CD4-positive, alpha-beta T cell (primary cell): ENCODE measurements around the gene SLC38A4. TPM values are rescaled to one million over a fixed set of nuclear protein-coding genes. Genes with fewer than 3 reads are reported as not detected.

Experiments
- ATAC-seq: fragments of 200-7000 bp; cut with Tn5 transposase; one replicate; pipeline ENCODE4 v1.10.0; 2022; ENCODE audit warnings: mild to moderate bottlenecking; ENCODE audit not compliant: poor library complexity
- CTCF ChIA-PET: fragments of 350-600 bp; sonication (Branson Sonifier 250); formaldehyde crosslinking; loops from one replicate; lab custom pipeline; 2021; ENCODE audit warnings: antibody characterized with exemption, inconsistent platforms; lab: Charles Lee
- POLR2A ChIA-PET: fragments of 350-600 bp; sonication (Branson Sonifier 250); formaldehyde crosslinking; loops from one replicate; lab custom pipeline; 2021; ENCODE audit warnings: antibody characterized with exemption, inconsistent platforms; lab: Charles Lee
- DNase-seq, 14 experiments: peaks; one replicate each; pipeline ENCODE4 v3.0.0-alpha.2; 2013 to 2020; ENCODE audit warnings: mixed read lengths in 2 of 14
- H3K27ac ChIP-seq, 2 donors: one replicate each; pipeline versions ENCODE4 v1.5.1 to v1.7.0; 2013; ENCODE audit warnings: low read length in 2 of 2, low read depth in 1 of 2, mild to moderate bottlenecking in 1 of 2
- H3K27me3 ChIP-seq, 2 experiments: 1 replicate in 1 of 2; 2 replicates in 1 of 2; pipeline versions ENCODE4 v1.6.1 to v1.7.0; 2013; ENCODE audit warnings: low read length in 2 of 2, control low read depth in 1 of 2, mild to moderate bottlenecking in 1 of 2, moderate library complexity in 1 of 2; ENCODE audit not compliant: insufficient read depth in 2 of 2, control insufficient read depth in 1 of 2
- H3K36me3 ChIP-seq: one replicate; pipeline ENCODE4 v1.6.1; 2013; ENCODE audit warnings: low read length, control low read depth; ENCODE audit not compliant: insufficient read depth
- H3K4me1 ChIP-seq: one replicate; pipeline ENCODE4 v1.6.1; 2013; ENCODE audit warnings: low read length, control low read depth; ENCODE audit not compliant: insufficient read depth
- H3K4me3 ChIP-seq: one replicate; pipeline ENCODE4 v1.5.1; 2013; ENCODE audit warnings: mild to moderate bottlenecking, low read length, moderate library complexity
- H3K9me3 ChIP-seq, 2 experiments: 1 replicate in 1 of 2; 2 replicates in 1 of 2; pipeline versions ENCODE4 v1.6.1 to v1.7.0; 2013; ENCODE audit warnings: low read length in 2 of 2, mild to moderate bottlenecking in 2 of 2, control low read depth in 1 of 2, moderate library complexity in 1 of 2; ENCODE audit not compliant: control insufficient read depth in 1 of 2, insufficient read depth in 1 of 2
- H3K27ac Mint-ChIP-seq: one replicate; pipeline ENCODE4 v1.8.0; 2020; ENCODE audit warnings: mixed read lengths
- H3K27me3 Mint-ChIP-seq: one replicate; pipeline ENCODE4 v1.8.0; 2021; ENCODE audit warnings: mixed read lengths
- H3K36me3 Mint-ChIP-seq: one replicate; pipeline ENCODE4 v1.8.0; 2021; ENCODE audit warnings: low read depth, mixed read lengths
- H3K4me1 Mint-ChIP-seq: one replicate; pipeline ENCODE4 v1.8.0; 2021; ENCODE audit warnings: low read depth, mixed read lengths
- H3K4me3 Mint-ChIP-seq: one replicate; pipeline ENCODE4 v1.8.0; 2020; ENCODE audit warnings: mild to moderate bottlenecking, mixed read lengths
- H3K9me3 Mint-ChIP-seq: one replicate; pipeline ENCODE4 v1.8.0; 2020; ENCODE audit warnings: mixed read lengths
- CTCF ChIP-seq: fragments of 200-600 bp; IDR thresholded peaks from one replicate; pipeline ENCODE4 v1.8.0; 2022; ENCODE audit warnings: antibody characterized with exemption, mild to moderate bottlenecking
- intact Hi-C, 2 experiments: fragments of 100-400 bp; cut with DNase I in 1 of 2; cut with micrococcal nuclease in 1 of 2; formaldehyde crosslinking; loops; one replicate each; pipeline versions ENCODE4 v1.15.1 to v1.9.0; 2023 to 2025; cut with DNase I, micrococcal nuclease
- total RNA-seq, 174 experiments: library from RNA in 2 of 174; stranded (reverse) in 2 of 174; gene quantifications; one replicate each; pipeline ENCODE4 v1.2.3 and lab custom pipeline; 2021 to 2026

SLC38A4 gene
- total RNA-seq, 2 experiments from 2014 or later = not detected

GRCh38 chr12:46718495-46718894, 107.3 kb downstream of the SLC38A4 start:
- Mint-ChIP-seq H3K9me3 (peaks cover 15% of the 10 kb centered on the region), H3K4me3 (no peak overlapping the region), H3K36me3 (no peaks in the 10 kb centered on the region), H3K27ac (no peak overlapping the region), H3K4me1 (no peaks in the 10 kb centered on the region), H3K27me3 (no peaks in the 10 kb centered on the region)
- Histone ChIP-seq H3K36me3 (no peaks in the 10 kb centered on the region), H3K27me3 (no peaks in the 10 kb centered on the region), H3K4me3 (no peak overlapping the region), H3K4me1 (no peaks in the 10 kb centered on the region), H3K9me3 (no peaks in the 10 kb centered on the region), H3K27ac (no peak overlapping the region)
- intact Hi-C loops = no loop called here
- POLR2A ChIA-PET = no interaction called here
- no peak for DNase-seq
- ATAC-seq = no peak
- CTCF ChIA-PET = no interaction called here
- TF ChIP-seq CTCF = no peak

- Mint-ChIP-seq H3K9me3 (peaks cover 15% of the 10 kb centered on the region), H3K4me1 (no peaks in the 10 kb centered on the region), H3K4me3 (no peak overlapping the region), H3K27ac (no peak overlapping the region), H3K36me3 (no peaks in the 10 kb centered on the region), H3K27me3 (no peaks in the 10 kb centered on the region)
- ChIA-PET POLR2A (no interaction called here), CTCF (no interaction called here)
- H3K27me3 ChIP-seq = no peaks in the 10 kb centered on the region
- no peaks in the 10 kb centered on the region for H3K36me3 ChIP-seq
- H3K4me3 ChIP-seq = no peak overlapping the region
- H3K9me3 ChIP-seq = no peaks in the 10 kb centered on the region
- ATAC-seq (no peak), DNase-seq (no peak)
- H3K4me1 ChIP-seq = no peaks in the 10 kb centered on the region
- intact Hi-C loops = no loop called here
- H3K27ac ChIP-seq = no peak overlapping the region
- TF ChIP-seq CTCF = no peak
These were observed 107.9 kb downstream of the SLC38A4 start for GRCh38 chr12:46717868-46718267.

GRCh38 chr12:46717159-46717558, 108.6 kb downstream of the SLC38A4 start:
- Histone ChIP-seq H3K27ac (no peak overlapping the region), H3K9me3 (no peaks in the 10 kb centered on the region), H3K36me3 (no peaks in the 10 kb centered on the region), H3K27me3 (no peaks in the 10 kb centered on the region), H3K4me1 (no peaks in the 10 kb centered on the region), H3K4me3 (no peak overlapping the region)
- DNase-seq = no peak
- ATAC-seq = no peak
- Mint-ChIP-seq H3K36me3 (no peaks in the 10 kb centered on the region), H3K9me3 (peaks cover 15% of the 10 kb centered on the region), H3K4me1 (no peaks in the 10 kb centered on the region), H3K27ac (no peak overlapping the region), H3K27me3 (no peaks in the 10 kb centered on the region), H3K4me3 (no peak overlapping the region)
- ChIA-PET CTCF (no interaction called here), POLR2A (no interaction called here)
- intact Hi-C loops = no loop called here
- TF ChIP-seq CTCF = no peak
